Endothelial cell of umbilical vein (primary cell): ENCODE measurements around the gene VGLL1. TPM values are rescaled to one million over a fixed set of nuclear protein-coding genes. Genes with fewer than 3 reads are reported as not detected.

Experiments
- BruUV-seq: library from RNA; stranded (reverse); fragments of 400-500 nt; replicated peaks from 2 replicates; lab custom pipeline; 2021; lab: Mats Ljungman, UMichigan
- CTCF ChIA-PET: fragments of 300-600, 350-600 bp; sonication (Branson Sonifier 250); formaldehyde crosslinking; loops from one replicate; lab custom pipeline; 2021; ENCODE audit warnings: antibody characterized with exemption, inconsistent platforms; lab: Charles Lee
- POLR2A ChIA-PET: fragments of 300-600, 350-600 bp; sonication (Branson Sonifier 250); formaldehyde crosslinking; loops from one replicate; lab custom pipeline; 2021; ENCODE audit warnings: antibody characterized with exemption, inconsistent platforms; lab: Charles Lee
- DNase-seq: peaks from one replicate; pipeline ENCODE4 v3.0.0-alpha.2; 2011; ENCODE audit warnings: low read depth, low spot score
- FAIRE-seq: peaks from 2 replicates; lab custom pipeline; 2011; peaks lifted over from hg19 to GRCh38; lab: Jason Lieb, UNC
- H2AFZ ChIP-seq: 2 replicates; pipeline ENCODE4 v1.6.0; 2012; ENCODE audit warnings: low read depth, low read length, control low read depth, inconsistent platforms
- H3K27ac ChIP-seq: 2 replicates; pipeline ENCODE4 v1.5.1; 2011; ENCODE audit warnings: low read depth, mild to moderate bottlenecking, control low read depth, low read length, moderate library complexity; ENCODE audit not compliant: insufficient read depth
- H3K27me3 ChIP-seq, 2 experiments: 2 replicates each; pipeline versions ENCODE4 v1.6.0 to v1.6.1; 2011; ENCODE audit warnings: low read length in 2 of 2, mixed read lengths in 1 of 2; ENCODE audit not compliant: control insufficient read depth in 2 of 2, insufficient read depth in 2 of 2
- H3K36me3 ChIP-seq, 2 experiments: 2 replicates in 1 of 2; 3 replicates in 1 of 2; pipeline ENCODE4 v1.5.1; 2011; ENCODE audit warnings: low read length in 2 of 2, mild to moderate bottlenecking in 1 of 2, moderate library complexity in 1 of 2; ENCODE audit not compliant: control insufficient read depth in 2 of 2, insufficient read depth in 2 of 2; ENCODE audit errors: extremely low read depth in 1 of 2
- H3K4me1 ChIP-seq: 3 replicates; pipeline ENCODE4 v1.5.1; 2011; ENCODE audit warnings: mild to moderate bottlenecking, low read length; ENCODE audit not compliant: control insufficient read depth, insufficient read depth; ENCODE audit errors: extremely low read depth
- H3K4me2 ChIP-seq: 2 replicates; pipeline ENCODE4 v1.6.1; 2011; ENCODE audit warnings: low read length, control low read depth, mixed read lengths; ENCODE audit not compliant: insufficient read depth
- H3K4me3 ChIP-seq, 3 experiments: fragments of 200-600 bp in 1 of 3; sonication (generic), shearing (Covaris generic) in 1 of 3; replicated peaks in 1 of 3; 2 replicates each; pipeline ENCODE4 v1.5.1; 2011 to 2016; ENCODE audit warnings: control low read depth in 3 of 3, low read length in 3 of 3, mild to moderate bottlenecking in 2 of 3, inconsistent platforms in 1 of 3, low read depth in 1 of 3, moderate library complexity in 1 of 3; ENCODE audit not compliant: insufficient read depth in 1 of 3
- H3K79me2 ChIP-seq: 2 replicates; pipeline ENCODE4 v1.6.0; 2012; ENCODE audit warnings: low read length, inconsistent platforms; ENCODE audit not compliant: control insufficient read depth, insufficient read depth
- H3K9ac ChIP-seq: replicated peaks from 2 replicates; pipeline ENCODE3; 2011; ENCODE audit warnings: low read length, control low read depth; ENCODE audit not compliant: insufficient read depth; ENCODE audit errors: extremely low read depth
- H3K9me1 ChIP-seq: replicated peaks from 3 replicates; pipeline ENCODE4 v1.6.0; 2011; ENCODE audit warnings: mild to moderate bottlenecking, low read length; ENCODE audit not compliant: control insufficient read depth, insufficient read depth; ENCODE audit errors: extremely low read depth
- H3K9me3 ChIP-seq: replicated peaks from 2 replicates; pipeline ENCODE4 v1.5.1; 2012; ENCODE audit warnings: low read length, inconsistent platforms; ENCODE audit not compliant: control insufficient read depth, insufficient read depth
- H4K20me1 ChIP-seq: replicated peaks from 2 replicates; pipeline ENCODE3; 2011; ENCODE audit warnings: mild to moderate bottlenecking, low read length; ENCODE audit not compliant: control insufficient read depth, insufficient read depth; ENCODE audit errors: extremely low read depth
- EZH2 ChIP-seq: IDR thresholded peaks from 2 replicates; pipeline ENCODE4 v1.6.1; 2012; ENCODE audit warnings: borderline replicate concordance, low read depth, mild to moderate bottlenecking, moderate library complexity, low read length, inconsistent platforms; ENCODE audit not compliant: severe bottlenecking
- FOS ChIP-seq: IDR thresholded peaks from 2 replicates; pipeline ENCODE4 v1.6.1; 2011; ENCODE audit warnings: mild to moderate bottlenecking, low read length, moderate library complexity, borderline replicate concordance; ENCODE audit not compliant: insufficient read depth
- GATA2 ChIP-seq: IDR thresholded peaks from 2 replicates; pipeline ENCODE4 v1.7.0; 2011; ENCODE audit warnings: low read depth, mild to moderate bottlenecking, moderate library complexity, mixed read lengths, low read length; ENCODE audit not compliant: insufficient read length, insufficient read depth
- JUN ChIP-seq: IDR thresholded peaks from 2 replicates; pipeline ENCODE4 v1.6.1; 2011; ENCODE audit warnings: borderline replicate concordance, low read depth; ENCODE audit not compliant: insufficient read length, insufficient read depth
- MYC ChIP-seq: IDR thresholded peaks from one replicate; pipeline ENCODE4 v1.6.1; 2011; ENCODE audit warnings: mild to moderate bottlenecking, low read depth, low read length
- POLR2A ChIP-seq: IDR thresholded peaks from 2 replicates; pipeline ENCODE4 v1.6.1; 2012; ENCODE audit warnings: low read depth, mild to moderate bottlenecking, control low read depth, low read length
- POLR2AphosphoS5 ChIP-seq: IDR thresholded peaks from 2 replicates; pipeline ENCODE4 v1.6.1; 2012; ENCODE audit warnings: low read depth, mild to moderate bottlenecking, control low read depth, low read length, moderate library complexity; ENCODE audit not compliant: insufficient read depth
- dilution Hi-C: fragments of 300-500 bp; cut with MboI; formaldehyde crosslinking; loops from one replicate; pipeline ENCODE4 v1.15.0; 2019; ENCODE audit warnings: low sequenced_read_pairs; ENCODE audit not compliant: extremely low pct_ligation_motif_present
- intact Hi-C: fragments of 100-400 bp; cut with micrococcal nuclease; formaldehyde crosslinking; loops from one replicate; pipeline ENCODE4 v1.10.0; 2022
- polyA plus RNA-seq, 4 experiments: library from polyadenylated mRNA; depleted of rRNA in 3 of 4; stranded (reverse) in 3 of 4; unstranded in 1 of 4; fragments of >200 nt; gene quantifications; 2 replicates each; pipeline versions ENCODE4 v1.2.1 to v1.2.3, GENCODE V29; 2011 to 2012; ENCODE audit warnings: missing spikeins in 1 of 4
- total RNA-seq: library from RNA; stranded (reverse); gene quantifications from 2 replicates; pipeline ENCODE4 v1.2.3, GENCODE V29; 2021
- TF ChIP-seq, protein P1 (sequence below): IDR thresholded peaks from 2 replicates; pipeline ENCODE4 v1.6.1; 2011; ENCODE audit not compliant: insufficient read depth, insufficient read length
- TF ChIP-seq, protein P2 (sequence below), 2 donors: IDR thresholded peaks; 1 replicate in 1 of 2; 2 replicates in 1 of 2; pipeline ENCODE4 v1.5.1; 2011; ENCODE audit warnings: low read length in 2 of 2, mild to moderate bottlenecking in 2 of 2, moderate library complexity in 2 of 2, control low read depth in 1 of 2, inconsistent platforms in 1 of 2, low read depth in 1 of 2; ENCODE audit not compliant: insufficient read depth in 1 of 2; ENCODE audit errors: extremely low read depth in 1 of 2

Gene VGLL1
- total and polyA plus RNA-seq, 2 donors (not counting 3 experiments of a cell fraction or from before 2014, with no cell fraction given): not detected

DNA sequence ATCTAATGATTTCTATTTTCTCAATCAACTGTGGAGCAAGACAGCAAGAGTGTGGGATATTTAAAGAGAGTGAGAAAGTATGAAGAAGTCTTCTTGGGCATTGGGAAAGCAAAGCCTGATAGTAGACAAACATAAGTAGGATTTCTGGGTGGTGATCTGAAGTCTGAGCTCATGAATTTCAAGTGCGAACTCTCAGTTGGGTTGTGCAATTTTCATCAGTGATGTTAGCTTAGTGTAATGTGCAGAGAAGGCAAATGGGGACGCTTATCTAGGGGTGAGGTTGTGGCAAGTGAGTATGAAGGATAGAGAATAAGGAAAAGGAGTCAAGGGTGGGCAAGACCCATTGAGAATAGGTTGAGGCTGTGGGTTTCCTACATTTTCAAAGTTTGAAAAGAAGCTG lies 23.7 kb downstream of the VGLL1 start:
- no TSS peak for BruUV-seq
- intact Hi-C loops (no loop called here), dilution Hi-C loops (no loop called here)
- TF ChIP-seq, protein P1, sequence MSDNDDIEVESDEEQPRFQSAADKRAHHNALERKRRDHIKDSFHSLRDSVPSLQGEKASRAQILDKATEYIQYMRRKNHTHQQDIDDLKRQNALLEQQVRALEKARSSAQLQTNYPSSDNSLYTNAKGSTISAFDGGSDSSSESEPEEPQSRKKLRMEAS: no peak
- TF ChIP-seq EZH2: no peak
- no peak for TF ChIP-seq MYC
- no peak for TF ChIP-seq POLR2A
- TF ChIP-seq, protein P2, sequence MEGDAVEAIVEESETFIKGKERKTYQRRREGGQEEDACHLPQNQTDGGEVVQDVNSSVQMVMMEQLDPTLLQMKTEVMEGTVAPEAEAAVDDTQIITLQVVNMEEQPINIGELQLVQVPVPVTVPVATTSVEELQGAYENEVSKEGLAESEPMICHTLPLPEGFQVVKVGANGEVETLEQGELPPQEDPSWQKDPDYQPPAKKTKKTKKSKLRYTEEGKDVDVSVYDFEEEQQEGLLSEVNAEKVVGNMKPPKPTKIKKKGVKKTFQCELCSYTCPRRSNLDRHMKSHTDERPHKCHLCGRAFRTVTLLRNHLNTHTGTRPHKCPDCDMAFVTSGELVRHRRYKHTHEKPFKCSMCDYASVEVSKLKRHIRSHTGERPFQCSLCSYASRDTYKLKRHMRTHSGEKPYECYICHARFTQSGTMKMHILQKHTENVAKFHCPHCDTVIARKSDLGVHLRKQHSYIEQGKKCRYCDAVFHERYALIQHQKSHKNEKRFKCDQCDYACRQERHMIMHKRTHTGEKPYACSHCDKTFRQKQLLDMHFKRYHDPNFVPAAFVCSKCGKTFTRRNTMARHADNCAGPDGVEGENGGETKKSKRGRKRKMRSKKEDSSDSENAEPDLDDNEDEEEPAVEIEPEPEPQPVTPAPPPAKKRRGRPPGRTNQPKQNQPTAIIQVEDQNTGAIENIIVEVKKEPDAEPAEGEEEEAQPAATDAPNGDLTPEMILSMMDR (IDR thresholded peaks at IDR 0.05; ENCODE audit: extremely low read depth in 1 of 2, insufficient read depth in 1 of 2, low read depth in 1 of 2, low read length in 2 of 2): no peak
- no peaks in the 10 kb centered on the region for H4K20me1 ChIP-seq
- H3K4me1 ChIP-seq: no peaks in the 10 kb centered on the region
- DNase-seq: no peak
- H3K9me1 ChIP-seq: no peaks in the 10 kb centered on the region
- no peak overlapping the region for H3K4me2 ChIP-seq
- FAIRE-seq: no peak
- H2AFZ ChIP-seq: no peak overlapping the region
- no peaks in the 10 kb centered on the region for H3K79me2 ChIP-seq
- CTCF ChIA-PET: no interaction called here
- H3K36me3 ChIP-seq: no peaks in the 10 kb centered on the region
- no peaks in the 10 kb centered on the region for H3K9me3 ChIP-seq
- no peak overlapping the region for H3K9ac ChIP-seq
- H3K27me3 ChIP-seq: no peaks in the 10 kb centered on the region
- POLR2A ChIA-PET: no interaction called here
- H3K4me3 ChIP-seq: no peak overlapping the region
- no peak overlapping the region for H3K27ac ChIP-seq

- no peak overlapping the region for H3K4me3 ChIP-seq
- TF ChIP-seq POLR2AphosphoS5: no peak
- TF ChIP-seq, protein P2 (IDR thresholded peaks at IDR 0.05; ENCODE audit: extremely low read depth in 1 of 2, insufficient read depth in 1 of 2, low read depth in 1 of 2, low read length in 2 of 2): no peak
- no peak for TF ChIP-seq JUN
- no peak for TF ChIP-seq GATA2
- no peak for TF ChIP-seq POLR2A
- no peak for TF ChIP-seq EZH2
- TF ChIP-seq, protein P1: no peak
- TF ChIP-seq MYC: no peak
- no peak for TF ChIP-seq FOS
- dilution Hi-C loops: no loop called here
- CTCF ChIA-PET: no interaction called here
- FAIRE-seq (no peak), DNase-seq (no peak)
- no peak overlapping the region for H2AFZ ChIP-seq
- H3K36me3 ChIP-seq: no peaks in the 10 kb centered on the region
- no peaks in the 10 kb centered on the region for H3K9me1 ChIP-seq
- no peaks in the 10 kb centered on the region for H4K20me1 ChIP-seq
- H3K79me2 ChIP-seq: no peaks in the 10 kb centered on the region
- H3K4me2 ChIP-seq: no peak overlapping the region
- no TSS peak for BruUV-seq
- no peaks in the 10 kb centered on the region for H3K27me3 ChIP-seq
- H3K9me3 ChIP-seq: no peaks in the 10 kb centered on the region
- no peak overlapping the region for H3K9ac ChIP-seq
- H3K4me1 ChIP-seq: no peaks in the 10 kb centered on the region
- intact Hi-C loops: no loop called here
- POLR2A ChIA-PET: no interaction called here
- no peak overlapping the region for H3K27ac ChIP-seq
Measured at GRCh38 chrX:136572030-136572429, 40.0 kb downstream of the VGLL1 start.
